Tibial nerve (tissue), 3 donors: ENCODE results near the gene TWSG1.

Experiments
- POLR2A ChIP-seq, 2 donors: fragments of 450-650 bp; IDR thresholded peaks; one replicate each; pipeline ENCODE4 v1.6.1; 2017; ENCODE audit warnings: antibody characterized with exemption in 2 of 2, mild to moderate bottlenecking in 2 of 2, moderate library complexity in 2 of 2
- TF ChIP-seq, protein P1 (sequence below), 5 experiments: fragments of 200-600 bp in 3 of 5; fragments of 450-650 bp in 2 of 5; sonication (generic) in 3 of 5; IDR thresholded peaks; one replicate each; pipeline ENCODE4 v1.5.1; 2016 to 2019; ENCODE audit warnings: antibody characterized with exemption in 5 of 5, mild to moderate bottlenecking in 3 of 5, moderate library complexity in 2 of 5

DNA sequence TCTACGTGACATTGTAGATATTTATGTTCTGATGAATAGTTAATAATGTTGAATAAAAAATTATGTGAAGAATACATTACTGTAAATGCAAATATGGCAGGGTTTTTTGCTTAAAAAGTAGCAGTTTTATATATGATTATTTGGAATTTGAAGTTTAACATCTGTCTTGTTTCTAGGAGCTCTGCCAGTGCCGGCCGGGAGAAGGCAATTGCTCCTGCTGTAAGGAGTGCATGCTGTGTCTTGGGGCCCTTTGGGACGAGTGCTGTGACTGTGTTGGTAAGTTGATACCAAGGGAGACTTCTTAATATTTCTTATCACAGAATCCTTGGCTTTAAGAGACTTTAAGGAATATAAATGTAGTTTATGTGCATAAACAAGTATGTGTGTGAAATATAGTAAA is 25.2 kb downstream of the TWSG1 start:
- TF ChIP-seq, protein P1, sequence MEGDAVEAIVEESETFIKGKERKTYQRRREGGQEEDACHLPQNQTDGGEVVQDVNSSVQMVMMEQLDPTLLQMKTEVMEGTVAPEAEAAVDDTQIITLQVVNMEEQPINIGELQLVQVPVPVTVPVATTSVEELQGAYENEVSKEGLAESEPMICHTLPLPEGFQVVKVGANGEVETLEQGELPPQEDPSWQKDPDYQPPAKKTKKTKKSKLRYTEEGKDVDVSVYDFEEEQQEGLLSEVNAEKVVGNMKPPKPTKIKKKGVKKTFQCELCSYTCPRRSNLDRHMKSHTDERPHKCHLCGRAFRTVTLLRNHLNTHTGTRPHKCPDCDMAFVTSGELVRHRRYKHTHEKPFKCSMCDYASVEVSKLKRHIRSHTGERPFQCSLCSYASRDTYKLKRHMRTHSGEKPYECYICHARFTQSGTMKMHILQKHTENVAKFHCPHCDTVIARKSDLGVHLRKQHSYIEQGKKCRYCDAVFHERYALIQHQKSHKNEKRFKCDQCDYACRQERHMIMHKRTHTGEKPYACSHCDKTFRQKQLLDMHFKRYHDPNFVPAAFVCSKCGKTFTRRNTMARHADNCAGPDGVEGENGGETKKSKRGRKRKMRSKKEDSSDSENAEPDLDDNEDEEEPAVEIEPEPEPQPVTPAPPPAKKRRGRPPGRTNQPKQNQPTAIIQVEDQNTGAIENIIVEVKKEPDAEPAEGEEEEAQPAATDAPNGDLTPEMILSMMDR (IDR thresholded peaks at IDR 0.05), result no peak
- TF ChIP-seq POLR2A (IDR thresholded peaks at IDR 0.05), result no peak
